A673 (cell line): Measurements from ENCODE around the gene PIK3R6.

Experiments
- CTCF ChIP-seq: fragments of 300-800, 200-600 bp; sonication (generic); conservative IDR thresholded peaks from 2 replicates; pipeline ENCODE4 v1.5.1; 2017; ENCODE audit warnings: low read depth, mild to moderate bottlenecking, antibody characterized with exemption, low read length, moderate library complexity, mixed read lengths
- EZH2 ChIP-seq: fragments of 200-600 bp; sonication (generic); IDR thresholded peaks from 2 replicates; pipeline ENCODE4 v1.6.1; 2017; ENCODE audit warnings: borderline replicate concordance, low read depth, mild to moderate bottlenecking, mixed read lengths, antibody characterized with exemption, low read length; ENCODE audit not compliant: poor library complexity, severe bottlenecking

- TF ChIP-seq CTCF: no peak
- no peak for TF ChIP-seq EZH2
These were observed 85.3 kb downstream of the PIK3R6 start for GRCh38 chr17:8782176-8782575.
